Body of pancreas (tissue), 4 donors: ENCODE data around the gene TBX1.

Experiments
- POLR2A ChIP-seq, 3 donors: fragments of 450-650 bp; IDR thresholded peaks; one replicate each; pipeline ENCODE4 v1.6.1; 2016; ENCODE audit warnings: antibody characterized with exemption in 3 of 3, mild to moderate bottlenecking in 2 of 3
- TF ChIP-seq, protein P1 (sequence below), 7 experiments: fragments of 450-650 bp in 4 of 7; fragments of 200-600 bp in 3 of 7; sonication (generic) in 3 of 7; IDR thresholded peaks; one replicate each; pipeline ENCODE4 v1.5.1; 2016 to 2019; ENCODE audit warnings: antibody characterized with exemption in 7 of 7

GRCh38 chr22:19814428-19814827 lies 53.9 kb downstream of the TBX1 start:
- TF ChIP-seq, protein P1, sequence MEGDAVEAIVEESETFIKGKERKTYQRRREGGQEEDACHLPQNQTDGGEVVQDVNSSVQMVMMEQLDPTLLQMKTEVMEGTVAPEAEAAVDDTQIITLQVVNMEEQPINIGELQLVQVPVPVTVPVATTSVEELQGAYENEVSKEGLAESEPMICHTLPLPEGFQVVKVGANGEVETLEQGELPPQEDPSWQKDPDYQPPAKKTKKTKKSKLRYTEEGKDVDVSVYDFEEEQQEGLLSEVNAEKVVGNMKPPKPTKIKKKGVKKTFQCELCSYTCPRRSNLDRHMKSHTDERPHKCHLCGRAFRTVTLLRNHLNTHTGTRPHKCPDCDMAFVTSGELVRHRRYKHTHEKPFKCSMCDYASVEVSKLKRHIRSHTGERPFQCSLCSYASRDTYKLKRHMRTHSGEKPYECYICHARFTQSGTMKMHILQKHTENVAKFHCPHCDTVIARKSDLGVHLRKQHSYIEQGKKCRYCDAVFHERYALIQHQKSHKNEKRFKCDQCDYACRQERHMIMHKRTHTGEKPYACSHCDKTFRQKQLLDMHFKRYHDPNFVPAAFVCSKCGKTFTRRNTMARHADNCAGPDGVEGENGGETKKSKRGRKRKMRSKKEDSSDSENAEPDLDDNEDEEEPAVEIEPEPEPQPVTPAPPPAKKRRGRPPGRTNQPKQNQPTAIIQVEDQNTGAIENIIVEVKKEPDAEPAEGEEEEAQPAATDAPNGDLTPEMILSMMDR (IDR thresholded peaks at IDR 0.05), result no peak
- TF ChIP-seq POLR2A (IDR thresholded peaks at IDR 0.05), result no peak
